OCI-LY3 (cell line): Measurements from ENCODE around the gene ARAP1.

Source experiments
- H2AFZ ChIP-seq: fragments of 200-600, 300-600 bp; shearing (Covaris generic); 2 replicates; pipeline ENCODE4 v1.6.0; 2014; ENCODE audit warnings: antibody characterized with exemption, low read depth, low read length
- H3K27ac ChIP-seq: fragments of 200-600, 300-600 bp; sonication (generic); 2 replicates; pipeline ENCODE4 v1.5.1; 2014; ENCODE audit warnings: mild to moderate bottlenecking, low read length, moderate library complexity, mixed read lengths
- H3K27me3 ChIP-seq: fragments of 200-600, 300-600 bp; sonication (generic); 2 replicates; pipeline ENCODE4 v1.6.1; 2014; ENCODE audit warnings: low read depth, low read length, mixed read lengths
- H3K36me3 ChIP-seq: fragments of 200-600, 300-600 bp; sonication (generic); replicated peaks from 2 replicates; pipeline ENCODE3; 2014; ENCODE audit warnings: low read depth, low read length, mixed read lengths
- H3K4me1 ChIP-seq: fragments of 300-600, 200-600 bp; sonication (generic); 2 replicates; pipeline ENCODE4 v1.6.1; 2014; ENCODE audit warnings: low read length, mixed read lengths
- H3K4me2 ChIP-seq: fragments of 200-600, 300-600 bp; sonication (generic); 2 replicates; pipeline ENCODE4 v1.6.1; 2014; ENCODE audit warnings: low read length, mixed read lengths
- H3K4me3 ChIP-seq: fragments of 300-600, 200-600 bp; sonication (generic); 2 replicates; pipeline ENCODE4 v1.5.1; 2014; ENCODE audit warnings: antibody characterized with exemption, mild to moderate bottlenecking, low read length, moderate library complexity
- H3K79me2 ChIP-seq: fragments of 300-600, 200-600 bp; shearing (Covaris generic); 2 replicates; pipeline ENCODE4 v1.6.1; 2014; ENCODE audit warnings: mild to moderate bottlenecking, low read length, mixed read lengths
- H3K9ac ChIP-seq: fragments of 300-600, 200-600 bp; shearing (Covaris generic); 2 replicates; pipeline ENCODE4 v1.6.0; 2014; ENCODE audit warnings: mild to moderate bottlenecking, low read length, moderate library complexity
- H3K9me3 ChIP-seq: fragments of 200-600, 300-600 bp; shearing (Covaris generic); 2 replicates; pipeline ENCODE4 v1.6.1; 2014; ENCODE audit warnings: low read length, mixed read lengths; ENCODE audit not compliant: insufficient read depth
- H4K20me1 ChIP-seq: fragments of 200-600, 300-600 bp; sonication (generic); 2 replicates; pipeline ENCODE4 v1.6.1; 2016; ENCODE audit warnings: low read length, mixed read lengths; ENCODE audit not compliant: insufficient read depth
- EZH2phosphoT487 ChIP-seq: fragments of 200-600 bp; shearing (Covaris generic); IDR thresholded peaks from 2 replicates; pipeline ENCODE4 v1.6.1; 2018; ENCODE audit warnings: antibody characterized with exemption, mixed run types, low read depth
- TF ChIP-seq, protein P1 (sequence below): fragments of 200-600, 300-600 bp; sonication (generic); IDR thresholded peaks from 2 replicates; pipeline ENCODE4 v1.5.1; 2014; ENCODE audit warnings: antibody characterized with exemption, low read length, low read depth

Gene ARAP1

GRCh38 chr11:72777755-72778278, 25.6 kb upstream of the ARAP1 start:
- H3K9ac ChIP-seq: no peak overlapping the region
- H3K4me2 ChIP-seq: no peak overlapping the region
- TF ChIP-seq, protein P1, sequence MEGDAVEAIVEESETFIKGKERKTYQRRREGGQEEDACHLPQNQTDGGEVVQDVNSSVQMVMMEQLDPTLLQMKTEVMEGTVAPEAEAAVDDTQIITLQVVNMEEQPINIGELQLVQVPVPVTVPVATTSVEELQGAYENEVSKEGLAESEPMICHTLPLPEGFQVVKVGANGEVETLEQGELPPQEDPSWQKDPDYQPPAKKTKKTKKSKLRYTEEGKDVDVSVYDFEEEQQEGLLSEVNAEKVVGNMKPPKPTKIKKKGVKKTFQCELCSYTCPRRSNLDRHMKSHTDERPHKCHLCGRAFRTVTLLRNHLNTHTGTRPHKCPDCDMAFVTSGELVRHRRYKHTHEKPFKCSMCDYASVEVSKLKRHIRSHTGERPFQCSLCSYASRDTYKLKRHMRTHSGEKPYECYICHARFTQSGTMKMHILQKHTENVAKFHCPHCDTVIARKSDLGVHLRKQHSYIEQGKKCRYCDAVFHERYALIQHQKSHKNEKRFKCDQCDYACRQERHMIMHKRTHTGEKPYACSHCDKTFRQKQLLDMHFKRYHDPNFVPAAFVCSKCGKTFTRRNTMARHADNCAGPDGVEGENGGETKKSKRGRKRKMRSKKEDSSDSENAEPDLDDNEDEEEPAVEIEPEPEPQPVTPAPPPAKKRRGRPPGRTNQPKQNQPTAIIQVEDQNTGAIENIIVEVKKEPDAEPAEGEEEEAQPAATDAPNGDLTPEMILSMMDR: no peak
- TF ChIP-seq EZH2phosphoT487: no peak
- no peak overlapping the region for H2AFZ ChIP-seq
- no peaks in the 10 kb centered on the region for H3K79me2 ChIP-seq
- H3K4me1 ChIP-seq: peaks cover 11% of the 10 kb centered on the region
- no peaks in the 10 kb centered on the region for H3K27me3 ChIP-seq
- no peaks in the 10 kb centered on the region for H4K20me1 ChIP-seq
- H3K4me3 ChIP-seq: no peak overlapping the region
- H3K27ac ChIP-seq: no peak overlapping the region
- H3K9me3 ChIP-seq: no peaks in the 10 kb centered on the region
- H3K36me3 ChIP-seq: no peaks in the 10 kb centered on the region

- no peak overlapping the region for H3K4me2 ChIP-seq
- TF ChIP-seq, protein P1: no peak
- TF ChIP-seq EZH2phosphoT487: no peak
- H3K27ac ChIP-seq: no peak overlapping the region
- no peak overlapping the region for H3K9ac ChIP-seq
- H3K4me3 ChIP-seq: no peak overlapping the region
- no peaks in the 10 kb centered on the region for H3K36me3 ChIP-seq
- no peaks in the 10 kb centered on the region for H3K79me2 ChIP-seq
- no peak overlapping the region for H2AFZ ChIP-seq
- H3K9me3 ChIP-seq: no peaks in the 10 kb centered on the region
- no peaks in the 10 kb centered on the region for H4K20me1 ChIP-seq
- H3K27me3 ChIP-seq: no peaks in the 10 kb centered on the region
- H3K4me1 ChIP-seq: peaks cover 7% of the 10 kb centered on the region
Observed at GRCh38 chr11:72776844-72777754, 24.9 kb upstream of the ARAP1 start.

GRCh38 chr11:72776117-72776843, 24.1 kb upstream of the ARAP1 start:
- H3K27me3 ChIP-seq: no peaks in the 10 kb centered on the region
- H3K4me3 ChIP-seq: no peak overlapping the region
- no peak overlapping the region for H3K27ac ChIP-seq
- H3K9me3 ChIP-seq: no peaks in the 10 kb centered on the region
- H3K36me3 ChIP-seq: no peaks in the 10 kb centered on the region
- H3K4me2 ChIP-seq: no peak overlapping the region
- no peak overlapping the region for H2AFZ ChIP-seq
- TF ChIP-seq, protein P1: no peak
- no peak for TF ChIP-seq EZH2phosphoT487
- H3K79me2 ChIP-seq: no peaks in the 10 kb centered on the region
- H3K9ac ChIP-seq: no peak overlapping the region
- H3K4me1 ChIP-seq: peaks cover 4% of the 10 kb centered on the region; the same call in 1 of the 2 replicates
- H4K20me1 ChIP-seq: no peaks in the 10 kb centered on the region
